Renal cortex interstitium (tissue), 11 donors: ENCODE results near the gene COQ9. TPM values are rescaled to one million over a fixed set of nuclear protein-coding genes. Genes with fewer than 3 reads are reported as not detected.

ENCODE experiments used
- DNase-seq, 11 donors: peaks; one replicate each; pipeline ENCODE4 v3.0.0-alpha.2; 2013; ENCODE audit warnings: low read depth in 9 of 11, low spot score in 4 of 11; ENCODE audit errors: extremely low read depth in 1 of 11
- polyA plus RNA-seq, 3 donors: library from polyadenylated mRNA; unstranded; fragments of 120-200 nt; gene quantifications; one replicate each; pipeline ENCODE4 v1.2.1, GENCODE V29; 2013; ENCODE audit not compliant: insufficient read length in 3 of 3

The COQ9 gene
- polyA plus RNA-seq, 3 donors, result 94.3 to 108 (median 96.0) TPM

DNA sequence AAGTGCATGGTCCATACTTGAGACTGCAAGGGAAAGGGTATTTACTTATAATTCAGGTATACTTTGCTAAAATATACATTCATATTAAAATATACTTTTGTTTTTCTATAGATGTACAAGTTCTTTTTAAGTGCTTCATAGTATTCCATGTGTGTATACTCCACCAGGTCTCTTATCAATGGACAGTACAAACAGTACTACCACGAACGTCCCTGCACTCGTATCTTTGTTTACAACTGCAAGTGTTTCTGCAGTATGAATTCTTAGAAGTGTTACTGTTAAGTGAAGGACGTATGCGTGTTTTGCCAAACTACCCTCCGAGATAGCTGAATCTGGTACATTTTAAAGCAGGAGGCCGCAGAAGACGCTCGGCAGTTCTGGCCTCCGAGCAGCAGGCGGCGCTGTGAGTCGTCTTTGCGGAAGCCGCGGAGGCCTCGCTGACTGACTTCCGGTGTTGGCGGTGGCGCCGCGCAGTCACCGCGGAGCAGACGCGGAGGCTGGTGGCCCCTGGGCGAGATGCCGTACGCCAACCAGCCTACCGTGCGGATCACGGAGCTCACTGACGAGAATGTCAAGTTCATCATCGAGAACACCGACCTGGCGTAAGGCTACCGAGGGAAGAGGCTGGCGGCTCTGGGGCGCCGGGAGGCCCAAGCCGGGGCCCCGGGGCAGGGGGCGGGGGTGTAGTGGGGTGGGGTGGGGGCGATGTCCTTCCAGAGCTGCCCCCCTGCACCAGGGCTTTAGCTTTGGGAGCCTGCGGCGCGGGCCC is 15.1 kb downstream of the COQ9 start, which contains the start of gene POLR2C:
POLR2C (plus strand) TSS at position 471 of the 769 bp plus-strand sequence; CDS start at position 517, 46 bp downstream.
- DNase-seq, result peak in 9 of 11 donors; percentile 59 to 83 (median 81)

- no peak for DNase-seq
Measured at GRCh38 chr16:57462978-57463362, 15.7 kb downstream of the COQ9 start.

DNA sequence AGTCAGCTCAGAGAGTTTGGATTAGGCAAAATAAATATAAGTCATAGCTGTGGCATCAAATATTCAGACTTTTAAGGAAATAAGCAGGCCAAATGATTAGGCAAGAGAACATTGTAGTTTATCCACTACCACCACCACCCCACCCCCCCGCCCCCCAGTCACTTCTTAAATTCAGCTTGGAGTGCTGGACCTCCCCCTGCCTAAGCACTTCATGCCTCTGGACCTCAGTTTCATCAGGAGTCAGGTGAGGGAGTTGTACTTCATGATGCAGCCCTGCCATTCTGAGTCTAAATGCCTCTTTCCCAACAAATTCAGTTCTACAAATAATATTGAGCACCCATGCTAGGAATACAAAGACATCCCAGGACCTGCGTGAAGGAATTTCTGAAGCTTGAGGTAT is 17.2 kb downstream of the COQ9 start:
- DNase-seq, result no peak

GRCh38 chr16:57468346-57468745 is 21.1 kb downstream of the COQ9 start:
- DNase-seq, result no peak

DNA sequence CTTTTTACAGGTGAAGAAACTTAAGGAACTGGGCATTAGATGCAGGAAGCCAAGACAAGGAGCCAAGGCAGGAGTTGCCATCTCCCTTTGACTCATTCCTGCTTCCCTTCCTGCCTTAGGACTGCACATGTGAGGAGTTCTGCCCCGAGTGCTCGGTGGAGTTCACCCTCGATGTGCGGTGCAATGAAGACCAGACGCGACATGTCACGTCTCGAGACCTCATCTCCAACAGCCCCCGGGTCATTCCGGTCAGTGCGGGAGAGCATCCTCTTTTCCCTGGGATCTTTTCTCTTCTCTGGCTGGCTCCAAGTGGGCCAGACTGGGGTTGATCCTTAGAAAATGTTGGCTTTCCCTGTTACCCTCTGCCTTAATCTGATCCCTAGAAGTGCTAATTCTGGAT is 21.8 kb downstream of the COQ9 start:
- no peak for DNase-seq

DNA sequence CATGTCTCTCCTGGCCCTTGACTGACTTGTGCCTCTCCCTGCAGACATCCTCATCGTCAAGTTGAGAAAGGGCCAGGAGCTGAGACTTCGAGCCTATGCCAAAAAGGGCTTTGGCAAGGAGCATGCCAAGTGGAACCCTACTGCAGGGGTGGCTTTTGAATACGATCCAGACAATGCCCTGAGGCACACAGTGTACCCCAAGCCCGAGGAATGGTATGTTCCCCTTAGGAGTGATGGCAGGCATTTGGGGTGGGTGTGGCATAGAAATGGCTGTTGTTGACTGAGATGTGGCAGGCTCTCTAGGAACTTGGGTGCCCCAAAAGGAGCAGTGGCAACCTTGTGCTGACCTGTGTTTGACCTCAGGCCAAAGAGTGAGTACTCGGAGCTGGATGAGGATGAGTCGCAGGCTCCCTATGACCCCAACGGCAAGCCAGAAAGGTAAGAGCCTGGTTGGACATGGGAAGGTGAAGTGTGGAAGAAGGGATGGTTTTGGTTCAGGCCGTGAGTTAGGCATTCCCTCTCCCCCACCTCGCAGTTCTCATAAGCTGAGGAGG is 22.7 kb downstream of the COQ9 start:
- no peak for DNase-seq

DNA sequence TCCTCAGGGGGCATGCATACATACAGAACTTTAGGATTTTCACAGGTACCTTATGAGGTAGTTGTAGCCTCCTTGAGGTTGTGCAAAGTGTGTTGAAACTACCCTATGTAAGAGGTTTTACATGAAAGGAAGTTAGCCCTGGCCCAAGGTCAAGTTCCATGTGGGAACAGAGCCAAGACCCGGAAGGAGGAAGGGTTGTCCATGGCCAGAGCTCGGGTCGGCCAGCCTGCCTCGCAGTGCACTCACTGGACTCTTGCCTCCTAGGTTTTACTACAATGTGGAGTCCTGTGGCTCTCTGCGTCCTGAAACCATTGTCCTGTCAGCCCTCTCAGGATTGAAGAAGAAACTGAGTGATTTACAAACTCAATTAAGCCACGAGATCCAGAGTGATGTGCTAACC is 23.4 kb downstream of the COQ9 start:
- DNase-seq, result no peak

GRCh38 chr16:57471209-57471608 is 23.9 kb downstream of the COQ9 start:
- no peak for DNase-seq

DNA sequence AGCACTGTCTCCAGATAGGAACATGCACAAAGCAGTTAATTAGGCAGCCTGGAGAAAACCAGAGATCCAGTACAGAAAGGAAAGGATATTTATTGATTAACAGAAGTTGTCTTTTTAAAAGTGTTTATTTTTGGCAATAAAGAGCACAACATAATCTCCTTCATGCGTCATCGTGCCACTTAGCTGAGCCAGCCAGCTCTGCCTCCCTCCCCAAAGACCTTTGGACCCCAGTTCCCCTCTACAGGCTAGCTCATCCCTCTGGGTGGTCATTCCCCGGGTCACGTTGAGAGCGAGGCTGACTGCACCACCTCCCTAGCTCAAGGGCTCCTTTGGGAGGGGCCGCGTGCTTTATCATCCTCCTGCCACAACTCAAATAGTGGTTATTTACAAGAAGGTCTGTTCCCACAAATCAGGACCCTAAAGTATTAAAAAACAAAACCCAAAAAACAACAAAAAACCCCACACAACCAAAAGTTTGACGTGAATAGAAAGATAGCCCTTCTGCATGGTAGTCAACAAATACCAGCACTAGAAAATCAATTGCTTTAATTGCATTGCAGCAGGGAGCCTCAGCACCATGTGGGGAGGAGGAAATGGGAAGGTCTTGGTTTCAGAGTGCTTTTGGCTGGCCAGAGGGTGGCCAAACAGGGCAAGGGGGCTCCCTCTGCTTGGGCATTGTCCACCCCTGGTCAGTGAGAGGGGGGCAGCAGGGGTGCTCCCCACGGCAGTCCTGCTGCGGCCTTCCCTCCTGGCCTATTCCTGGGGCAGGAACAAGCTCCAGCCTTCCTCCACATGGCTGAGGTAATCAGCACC is 24.8 kb downstream of the COQ9 start:
- peak in 1 of 11 donors; percentile 43 for DNase-seq

- no peak for DNase-seq
Measured at GRCh38 chr16:57472665-57473060, 25.4 kb downstream of the COQ9 start.

- DNase-seq, result no peak
Measured at GRCh38 chr16:57473176-57473840, 26.0 kb downstream of the COQ9 start.

DNA sequence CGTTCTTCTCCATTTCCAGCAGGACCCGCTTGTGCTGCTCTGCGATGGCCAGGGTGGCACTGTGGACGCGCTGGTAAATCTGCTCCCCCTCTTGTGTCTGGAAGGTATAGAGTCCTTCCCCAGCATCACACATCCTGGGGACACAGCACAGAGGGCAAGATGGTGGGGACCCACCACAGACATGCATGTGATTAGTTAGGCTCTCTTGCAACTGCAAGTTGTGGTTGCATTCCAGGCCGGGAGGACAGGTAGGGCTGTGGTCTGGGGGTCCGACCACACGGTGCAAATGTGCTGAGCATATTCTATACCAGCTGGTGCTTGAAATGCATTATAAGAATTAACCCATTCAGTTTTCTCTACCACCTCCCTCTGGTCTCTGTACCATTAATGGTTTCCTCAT is 26.6 kb downstream of the COQ9 start:
- DNase-seq, result no peak

- no peak for DNase-seq
Measured at GRCh38 chr16:57474671-57475661, 27.7 kb downstream of the COQ9 start.

GRCh38 chr16:57475711-57476339 is 28.5 kb downstream of the COQ9 start:
- DNase-seq, result peak in 1 of 11 donors; percentile 52

- no peak for DNase-seq
Measured at GRCh38 chr16:57476546-57477410, 29.5 kb downstream of the COQ9 start.

DNA sequence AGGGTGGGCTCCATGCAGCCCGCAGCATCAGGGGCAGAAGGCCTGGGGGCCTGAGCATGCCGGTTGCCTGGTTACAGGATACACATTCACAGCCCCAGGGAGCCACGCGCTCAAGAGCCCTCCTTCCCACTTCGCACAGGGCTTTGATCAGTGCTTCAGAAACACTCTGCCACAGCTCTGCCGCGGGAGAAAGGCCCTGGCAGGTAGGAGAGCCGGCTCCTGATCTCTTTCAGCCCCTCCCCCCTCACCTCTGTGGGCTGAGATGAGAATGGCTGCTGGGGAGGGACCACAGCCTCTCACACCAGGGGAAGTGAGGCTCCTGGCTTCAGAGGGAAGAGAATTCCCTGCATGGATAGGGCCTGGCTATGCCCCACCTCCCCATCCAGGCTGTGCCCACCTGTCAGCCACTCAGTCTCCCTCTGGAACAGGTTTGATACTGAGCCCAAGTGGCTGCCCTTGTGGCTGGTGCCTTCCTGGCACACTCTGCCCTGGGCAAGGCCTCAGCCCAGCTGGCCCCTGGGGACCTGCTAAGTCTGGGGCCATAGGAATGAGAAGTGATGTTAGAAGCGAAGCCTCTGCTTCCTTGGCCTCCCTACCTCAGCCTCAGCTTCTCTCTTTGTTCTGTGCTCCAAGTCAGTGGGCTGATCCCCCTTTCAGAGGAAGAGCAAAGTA is 30.4 kb downstream of the COQ9 start:
- DNase-seq, result no peak
